Kidney epithelial cell (primary cell): ENCODE data around the gene RAB40C. TPM values are rescaled to one million over a fixed set of nuclear protein-coding genes. Genes with fewer than 3 reads are reported as not detected.
A peak's percentile ranks its signal among the peaks of the same experiment; 100 is the strongest.

Source experiments
- DNase-seq: peaks from one replicate; pipeline ENCODE4 v3.0.0-alpha.2; 2010; ENCODE audit warnings: low read depth
- H3K27me3 ChIP-seq: 2 replicates; pipeline ENCODE4 v1.6.0; 2011; ENCODE audit warnings: low read length; ENCODE audit not compliant: control insufficient read depth, insufficient read depth
- H3K36me3 ChIP-seq: 2 replicates; pipeline ENCODE4 v1.5.1; 2011; ENCODE audit warnings: low read length; ENCODE audit not compliant: control insufficient read depth, insufficient read depth
- H3K4me3 ChIP-seq: 2 replicates; pipeline ENCODE4 v1.5.1; 2011; ENCODE audit warnings: low read depth, mild to moderate bottlenecking, control low read depth, low read length
- CTCF ChIP-seq: IDR thresholded peaks from 2 replicates; pipeline ENCODE4 v1.5.1; 2011; ENCODE audit warnings: mild to moderate bottlenecking, moderate library complexity, low read length, control low read depth, inconsistent platforms; ENCODE audit not compliant: insufficient read depth, poor library complexity, severe bottlenecking
- total RNA-seq: library from RNA; depleted of rRNA; stranded (reverse); fragments of >200 nt; gene quantifications from 2 replicates; pipeline ENCODE4 v1.2.3, GENCODE V29; 2015

RAB40C gene
- total RNA-seq, 1 donor from 2014 or later, result 16.5 TPM

GRCh38 chr16:634051-634670 lies 44.3 kb downstream of the RAB40C start:
- DNase-seq, result no peak
- H3K4me3 ChIP-seq, result no peak overlapping the region
- peaks cover 4% of the 10 kb centered on the region for H3K27me3 ChIP-seq
- TF ChIP-seq CTCF, result no peak
- no peaks in the 10 kb centered on the region for H3K36me3 ChIP-seq

- TF ChIP-seq CTCF, result no peak
- no peaks in the 10 kb centered on the region for H3K36me3 ChIP-seq
- H3K27me3 ChIP-seq, result peaks cover 4% of the 10 kb centered on the region
- H3K4me3 ChIP-seq, result no peak overlapping the region
- no peak for DNase-seq
Observed at GRCh38 chr16:634996-635395, 45.1 kb downstream of the RAB40C start.

- Histone ChIP-seq H3K36me3 (no peaks in the 10 kb centered on the region), H3K4me3 (peak overlapping the region; percentile 86), H3K27me3 (peaks cover 4% of the 10 kb centered on the region)
- no peak for TF ChIP-seq CTCF
- DNase-seq, result no peak
Observed at GRCh38 chr16:635573-636205, 45.8 kb downstream of the RAB40C start.

GRCh38 chr16:636206-637080 lies 46.6 kb downstream of the RAB40C start, which contains the start of gene METTL26:
TSS of gene METTL26 (minus strand) at chr16:636305. CDS start at chr16:636290, 15 bp downstream.
- H3K27me3 ChIP-seq, result no peaks in the 10 kb centered on the region
- peak within 1 kb of the TSS; percentile 86 for H3K4me3 ChIP-seq
- no peaks in the 10 kb centered on the region for H3K36me3 ChIP-seq
- DNase-seq, result peak; percentile 69
- TF ChIP-seq CTCF, result no peak

- H3K4me3 ChIP-seq, result peak overlapping the region; percentile 86
- TF ChIP-seq CTCF, result no peak
- no peaks in the 10 kb centered on the region for H3K36me3 ChIP-seq
- H3K27me3 ChIP-seq, result no peaks in the 10 kb centered on the region
- no peak for DNase-seq
Observed at GRCh38 chr16:637081-638018, 47.5 kb downstream of the RAB40C start.
